HG03520 (cell line): ENCODE results near the gene EPS15.

ENCODE experiments used
- ATAC-seq: cut with Tn5 transposase; IDR thresholded peaks from one replicate; pipeline ENCODE4 v1.9.1; 2021; ENCODE audit warnings: mild to moderate bottlenecking, moderate library complexity; ENCODE audit not compliant: unreplicated experiment

The EPS15 gene

GRCh38 chr1:51515982-51516648, 3.0 kb downstream of the EPS15 start:
- ATAC-seq, result no peak

GRCh38 chr1:51515312-51515960, 3.6 kb downstream of the EPS15 start:
- no peak for ATAC-seq

GRCh38 chr1:51514733-51515132, 4.3 kb downstream of the EPS15 start:
- ATAC-seq, result no peak

GRCh38 chr1:51512606-51513005, 6.5 kb downstream of the EPS15 start:
- no peak for ATAC-seq

DNA sequence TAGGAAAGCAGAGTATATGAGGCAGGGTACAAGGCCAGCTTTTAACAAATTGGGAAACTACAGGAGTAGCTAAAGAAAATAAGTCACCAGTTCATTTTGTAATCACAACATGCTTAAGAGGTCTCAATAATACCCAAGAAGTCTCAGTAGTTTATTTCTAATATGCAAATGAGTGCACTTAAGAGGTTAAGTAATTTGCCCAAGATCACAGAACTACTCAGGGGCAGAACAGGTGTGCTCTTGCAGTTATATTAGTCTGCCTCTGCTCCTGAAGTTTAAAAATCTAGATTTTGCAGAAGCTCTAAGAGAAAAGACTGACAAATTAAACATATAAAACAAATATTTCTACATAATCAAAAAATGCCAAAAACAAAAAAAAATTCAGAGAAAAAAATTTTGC, 6.9 kb downstream of the EPS15 start:
- ATAC-seq, result no peak

- ATAC-seq, result no peak
Measured at GRCh38 chr1:51509773-51510172, 9.3 kb downstream of the EPS15 start.

GRCh38 chr1:51506537-51506936, 12.5 kb downstream of the EPS15 start:
- ATAC-seq, result peak; percentile 32

- peak; percentile 34 for ATAC-seq
Measured at GRCh38 chr1:51504806-51505525, 14.1 kb downstream of the EPS15 start.

- ATAC-seq, result peak; percentile 54
Measured at GRCh38 chr1:51501218-51501630, 17.8 kb downstream of the EPS15 start.

DNA sequence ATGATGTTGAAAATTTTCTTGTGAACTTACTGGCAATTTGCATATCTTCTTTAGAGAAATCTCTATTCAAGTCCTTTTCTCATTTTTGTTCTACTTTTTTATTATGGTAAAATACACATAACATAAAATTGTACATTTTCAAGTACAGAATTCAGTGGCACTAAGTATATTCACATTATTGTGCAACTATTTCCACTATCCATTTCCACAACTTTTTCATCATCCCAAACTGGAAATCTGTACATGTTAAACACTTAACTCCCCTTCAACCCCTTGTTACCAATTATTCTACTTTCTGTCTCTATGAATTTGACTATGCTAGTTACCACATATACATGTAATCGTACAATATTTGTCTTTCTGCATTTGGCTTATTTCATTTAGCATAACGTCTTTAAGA, 19.4 kb downstream of the EPS15 start:
- ATAC-seq, result no peak

DNA sequence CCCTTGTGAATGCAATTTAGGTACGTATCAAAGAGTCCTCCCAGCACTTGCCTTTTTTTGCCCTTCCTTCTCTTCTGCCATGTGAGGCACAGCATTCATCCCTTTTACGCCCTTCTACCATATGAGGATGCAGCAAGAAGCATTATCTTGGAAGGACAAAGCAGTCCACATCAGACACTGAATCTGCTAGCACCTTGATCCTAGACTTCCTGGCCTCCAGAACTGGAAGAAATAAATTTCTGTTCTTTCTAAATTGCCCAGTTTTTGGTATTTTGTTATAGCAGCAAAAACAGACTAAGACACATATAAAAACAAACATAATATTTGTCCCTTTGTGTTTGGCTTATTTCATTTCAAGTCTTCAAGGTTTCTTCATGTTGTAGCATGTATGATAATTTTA, 20.1 kb downstream of the EPS15 start:
- ATAC-seq, result no peak

DNA sequence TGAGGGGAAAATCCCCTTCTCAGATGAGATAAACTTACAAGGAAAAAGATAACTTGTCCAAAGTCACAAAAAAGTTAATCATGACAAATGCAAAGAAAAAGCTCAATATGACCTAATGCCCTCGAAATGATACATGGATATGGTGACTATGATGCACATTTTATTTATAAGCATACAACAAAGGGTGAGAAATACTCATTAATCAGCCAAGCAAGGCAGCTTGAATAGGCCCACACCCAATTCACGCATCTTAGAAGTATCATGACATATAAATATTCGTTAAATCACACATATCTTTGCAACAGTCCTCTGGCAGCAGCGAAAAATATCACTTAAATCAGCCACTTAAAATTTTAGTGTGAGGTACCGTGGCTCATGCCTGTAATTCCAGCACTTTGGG, 21.7 kb downstream of the EPS15 start:
- ATAC-seq, result no peak

DNA sequence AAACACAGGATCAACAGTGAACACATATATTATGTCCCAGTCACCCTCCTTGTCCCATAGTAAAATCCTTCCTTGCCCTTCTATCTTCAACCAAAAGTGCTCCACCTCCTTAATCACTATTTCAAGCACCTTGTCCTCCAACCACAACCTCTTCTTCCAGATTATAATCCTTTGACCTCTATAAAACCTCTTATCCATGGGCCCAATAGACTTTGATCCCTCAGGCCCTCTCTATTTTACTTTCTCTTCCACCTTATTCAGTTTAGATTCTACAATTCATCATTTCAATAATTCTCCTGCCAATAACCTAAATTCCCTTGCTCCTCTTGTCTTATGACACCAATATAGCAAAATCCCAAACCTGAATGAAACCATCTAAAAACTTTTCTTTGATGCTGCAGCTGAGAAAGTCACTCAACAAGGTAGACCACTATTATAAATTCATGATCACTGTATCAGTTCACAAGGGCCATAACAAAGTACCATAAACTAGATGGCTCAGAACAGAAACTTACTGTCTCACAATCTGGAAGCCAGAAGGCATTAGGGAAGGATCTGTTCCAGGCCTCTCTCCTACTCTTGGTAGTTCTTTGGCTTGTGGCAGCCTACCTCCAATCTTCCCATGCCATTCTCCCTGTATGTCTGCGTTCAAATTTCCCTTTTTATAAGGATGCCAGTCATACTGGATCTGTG, 24.8 kb downstream of the EPS15 start:
- ATAC-seq, result no peak

GRCh38 chr1:51491166-51491981, 27.7 kb downstream of the EPS15 start:
- no peak for ATAC-seq

GRCh38 chr1:51489472-51489871, 29.6 kb downstream of the EPS15 start:
- ATAC-seq, result no peak

DNA sequence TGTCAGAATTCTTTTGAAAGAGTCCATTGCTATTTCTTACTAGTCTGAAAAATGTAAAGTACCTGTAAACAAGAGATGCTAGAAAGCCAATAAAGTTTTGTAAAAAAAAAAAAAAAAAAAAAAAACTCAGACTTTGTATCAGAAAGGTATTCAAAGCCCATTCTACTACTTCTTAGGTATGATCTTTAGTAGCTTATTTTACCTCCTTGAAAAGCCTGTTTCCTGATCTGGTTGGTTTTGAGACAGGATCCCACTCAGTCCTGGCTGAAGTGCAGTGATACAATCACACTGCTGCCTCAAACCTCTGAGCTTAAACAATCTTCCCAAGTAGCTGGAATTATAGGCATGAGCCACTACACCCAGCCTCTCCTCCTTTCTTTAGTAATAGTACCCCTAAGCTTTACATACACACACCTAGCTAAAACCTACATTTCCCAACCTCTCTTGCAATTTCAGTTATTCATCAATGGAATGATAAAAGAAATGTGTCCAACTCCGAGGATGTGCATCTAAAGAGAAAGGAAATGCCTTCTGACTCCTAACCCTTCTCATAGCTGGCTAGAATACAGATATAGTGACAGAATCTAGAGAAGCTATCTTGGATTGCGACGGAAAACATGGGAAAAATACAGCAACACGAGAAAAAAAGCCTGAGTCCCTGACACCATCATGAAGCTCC, 30.6 kb downstream of the EPS15 start:
- no peak for ATAC-seq

DNA sequence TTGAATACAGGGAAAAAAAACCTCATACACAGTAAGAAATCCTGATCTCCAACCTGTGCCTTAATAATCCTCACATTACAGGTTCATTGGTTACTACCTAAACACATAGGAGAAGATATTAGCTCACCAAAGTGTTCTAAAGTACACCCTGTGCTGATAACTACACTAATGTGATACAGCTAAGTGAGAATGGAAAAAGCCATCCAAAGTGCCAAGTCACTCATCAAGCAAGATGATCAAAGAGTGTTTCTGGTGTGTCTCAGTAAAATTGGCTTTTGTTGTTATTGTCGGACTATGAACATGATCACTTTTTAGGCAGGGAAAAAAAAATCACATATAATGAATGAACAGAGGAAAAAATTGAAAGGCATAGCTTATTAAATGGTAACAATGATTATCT, 31.4 kb downstream of the EPS15 start:
- ATAC-seq, result no peak

DNA sequence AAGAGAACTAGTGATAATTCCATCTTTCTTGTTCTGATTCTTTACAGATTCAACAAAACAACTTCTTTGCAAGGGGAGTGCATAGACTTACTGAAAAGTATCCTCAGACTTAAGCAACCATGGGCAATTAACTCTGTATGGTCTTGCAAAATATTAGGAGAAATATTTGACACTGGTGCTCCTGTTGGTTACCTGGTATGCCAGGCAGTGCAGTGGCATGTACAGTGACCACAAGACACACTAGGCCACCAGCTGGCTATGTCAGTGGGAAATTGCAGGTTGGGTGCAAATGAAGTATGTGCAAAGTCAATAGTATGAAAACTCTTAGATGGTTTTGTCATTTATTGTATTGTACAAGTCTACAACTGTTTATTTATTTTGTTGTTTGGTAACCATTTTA, 34.5 kb downstream of the EPS15 start:
- ATAC-seq, result no peak

DNA sequence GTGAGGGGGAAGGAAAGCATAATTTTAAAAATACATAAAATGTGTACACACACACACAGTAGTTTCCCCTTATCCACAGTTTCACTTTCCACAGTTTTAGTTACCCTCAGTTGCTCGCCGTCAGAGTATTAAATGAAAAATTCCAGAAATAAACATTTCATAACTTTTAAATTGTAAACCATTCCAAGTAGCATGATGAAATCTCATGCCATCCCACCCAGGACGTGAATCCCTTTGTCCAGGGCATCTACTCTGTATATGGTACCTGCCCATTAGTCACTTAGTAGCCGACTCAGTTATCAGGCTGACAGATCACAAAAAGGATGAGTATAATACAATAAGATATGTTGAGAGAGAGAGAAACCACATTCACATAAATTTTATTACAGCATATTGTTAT, 36.2 kb downstream of the EPS15 start:
- ATAC-seq, result no peak
